DND-41 (cell line): ENCODE measurements around the gene TET2.

Experiments used
- ATAC-seq: fragments of 200-7000 bp; cut with Tn5 transposase; 3 replicates; pipeline ENCODE4 v1.9.1; 2021; ENCODE audit warnings: low read depth; ENCODE audit not compliant: insufficient read depth
- DNase-seq: peaks from one replicate; pipeline ENCODE4 v3.0.0-alpha.2; 2020
- H2AFZ ChIP-seq: 2 replicates; pipeline ENCODE4 v1.6.0; 2012; ENCODE audit warnings: low read depth, low read length
- H3K27ac ChIP-seq: 2 replicates; pipeline ENCODE4 v1.5.1; 2012; ENCODE audit warnings: low read length, inconsistent platforms
- H3K27me3 ChIP-seq: fragments of 200-600 bp; sonication (generic); 2 replicates; pipeline ENCODE4 v1.6.0; 2012; ENCODE audit warnings: low read length, mild to moderate bottlenecking, inconsistent platforms; ENCODE audit not compliant: insufficient read depth, poor library complexity
- H3K36me3 ChIP-seq: 2 replicates; pipeline ENCODE4 v1.5.1; 2012; ENCODE audit warnings: low read length, inconsistent platforms; ENCODE audit not compliant: insufficient read depth
- H3K4me1 ChIP-seq: 2 replicates; pipeline ENCODE4 v1.5.1; 2012; ENCODE audit warnings: mild to moderate bottlenecking, low read length; ENCODE audit not compliant: insufficient read depth
- H3K4me2 ChIP-seq: 2 replicates; pipeline ENCODE4 v1.6.0; 2012; ENCODE audit warnings: mild to moderate bottlenecking, moderate library complexity, low read length, inconsistent platforms; ENCODE audit not compliant: insufficient read depth
- H3K4me3 ChIP-seq, 2 experiments: fragments of 200-600 bp in 1 of 2; shearing (Covaris generic) in 1 of 2; 2 replicates each; pipeline ENCODE4 v1.5.1; 2012 to 2016; ENCODE audit warnings: inconsistent platforms in 2 of 2, low read length in 2 of 2, mild to moderate bottlenecking in 2 of 2, low read depth in 1 of 2, moderate library complexity in 1 of 2
- H3K79me2 ChIP-seq: 2 replicates; pipeline ENCODE4 v1.6.0; 2012; ENCODE audit warnings: low read length, inconsistent platforms; ENCODE audit not compliant: insufficient read depth
- H3K9ac ChIP-seq: 2 replicates; pipeline ENCODE4 v1.6.0; 2012; ENCODE audit warnings: low read depth, mild to moderate bottlenecking, inconsistent platforms, low read length, moderate library complexity
- H3K9me3 ChIP-seq: 2 replicates; pipeline ENCODE4 v1.5.1; 2012; ENCODE audit warnings: low read length, moderate library complexity, mild to moderate bottlenecking, inconsistent platforms; ENCODE audit not compliant: insufficient read depth, severe bottlenecking
- H4K20me1 ChIP-seq: 2 replicates; pipeline ENCODE4 v1.6.0; 2012; ENCODE audit warnings: low read length; ENCODE audit not compliant: insufficient read depth
- CTCF ChIP-seq: IDR thresholded peaks from 2 replicates; pipeline ENCODE4 v1.5.1; 2012; ENCODE audit warnings: borderline replicate concordance, low read length, moderate library complexity, mild to moderate bottlenecking; ENCODE audit not compliant: poor library complexity, severe bottlenecking; ENCODE audit errors: extremely low read depth
- EZH2 ChIP-seq: IDR thresholded peaks from 3 replicates; pipeline ENCODE4 v1.6.1; 2012; ENCODE audit warnings: borderline replicate concordance, low read depth, mild to moderate bottlenecking, moderate library complexity, low read length, inconsistent platforms; ENCODE audit not compliant: severe bottlenecking

TET2 gene

GRCh38 chr4:105306158-105306781 lies 159.6 kb downstream of the TET2 start:
- no peak overlapping the region for H2AFZ ChIP-seq
- no peak for DNase-seq

GRCh38 chr4:105306820-105307219 lies 160.1 kb downstream of the TET2 start:
- Histone ChIP-seq H3K4me2 (no peak overlapping the region), H3K4me3 (no peak overlapping the region)
- ATAC-seq = no peak

More at GRCh38 chr4:105306158-105306781, 159.6 kb downstream of the TET2 start:
- no peaks in the 10 kb centered on the region for H3K79me2 ChIP-seq
- H3K27me3 ChIP-seq = no peaks in the 10 kb centered on the region
- no peak overlapping the region for H3K4me3 ChIP-seq
- ATAC-seq = no peak; the same call in 2 of the 3 replicates
- H3K4me1 ChIP-seq = no peaks in the 10 kb centered on the region
- H3K9ac ChIP-seq = no peak overlapping the region
- no peaks in the 10 kb centered on the region for H4K20me1 ChIP-seq
- no peak for TF ChIP-seq CTCF
- no peak for TF ChIP-seq EZH2
- H3K36me3 ChIP-seq = no peaks in the 10 kb centered on the region
- no peak overlapping the region for H3K4me2 ChIP-seq
- no peak overlapping the region for H3K27ac ChIP-seq
- H3K9me3 ChIP-seq = peaks cover 11% of the 10 kb centered on the region

GRCh38 chr4:105318486-105318885 lies 171.8 kb downstream of the TET2 start:
- no peak overlapping the region for H3K4me3 ChIP-seq
- H2AFZ ChIP-seq = no peak overlapping the region
- no peaks in the 10 kb centered on the region for H3K79me2 ChIP-seq
- DNase-seq (no peak), ATAC-seq (no peak)
- TF ChIP-seq EZH2 (no peak), CTCF (no peak)
- H3K9ac ChIP-seq = no peak overlapping the region
- no peak overlapping the region for H3K4me2 ChIP-seq
- H3K27me3 ChIP-seq = no peaks in the 10 kb centered on the region
- no peaks in the 10 kb centered on the region for H3K36me3 ChIP-seq
- H3K9me3 ChIP-seq = no peaks in the 10 kb centered on the region
- no peaks in the 10 kb centered on the region for H3K4me1 ChIP-seq
- H4K20me1 ChIP-seq = no peaks in the 10 kb centered on the region
- H3K27ac ChIP-seq = no peak overlapping the region

More at GRCh38 chr4:105306820-105307219, 160.1 kb downstream of the TET2 start:
- H3K27ac ChIP-seq = no peak overlapping the region
- no peak for DNase-seq
- H3K4me1 ChIP-seq = no peaks in the 10 kb centered on the region
- no peaks in the 10 kb centered on the region for H3K79me2 ChIP-seq
- no peaks in the 10 kb centered on the region for H3K36me3 ChIP-seq
- peaks cover 11% of the 10 kb centered on the region for H3K9me3 ChIP-seq
- no peaks in the 10 kb centered on the region for H4K20me1 ChIP-seq
- no peak overlapping the region for H3K9ac ChIP-seq
- H3K27me3 ChIP-seq = no peaks in the 10 kb centered on the region
- H2AFZ ChIP-seq = no peak overlapping the region
- no peak for TF ChIP-seq EZH2
- no peak for TF ChIP-seq CTCF

- H3K4me1 ChIP-seq = no peaks in the 10 kb centered on the region
- no peak overlapping the region for H3K27ac ChIP-seq
- TF ChIP-seq CTCF (no peak), EZH2 (no peak)
- DNase-seq (no peak), ATAC-seq (no peak)
- H4K20me1 ChIP-seq = no peaks in the 10 kb centered on the region
- no peak overlapping the region for H3K9ac ChIP-seq
- no peak overlapping the region for H3K4me3 ChIP-seq
- no peaks in the 10 kb centered on the region for H3K79me2 ChIP-seq
- no peaks in the 10 kb centered on the region for H3K36me3 ChIP-seq
- no peak overlapping the region for H2AFZ ChIP-seq
- H3K4me2 ChIP-seq = no peak overlapping the region
- no peaks in the 10 kb centered on the region for H3K27me3 ChIP-seq
- H3K9me3 ChIP-seq = no peaks in the 10 kb centered on the region
Measured at GRCh38 chr4:105327222-105327621, 180.5 kb downstream of the TET2 start.
